Left colon (tissue), 2 donors: Measurements from ENCODE around the gene PLEKHG1. TPM values are rescaled to one million over a fixed set of nuclear protein-coding genes. Genes with fewer than 3 reads are reported as not detected.
A peak's percentile ranks its signal among the peaks of the same experiment; 100 is the strongest.

ENCODE experiments used
- ATAC-seq: fragments of 200-7000 bp; cut with Tn5 transposase; one replicate; pipeline ENCODE4 v1.9.1; 2020; ENCODE audit warnings: mild to moderate bottlenecking, moderate library complexity
- DNase-seq, 2 donors: peaks; one replicate each; pipeline ENCODE4 v3.0.0-alpha.2; 2020
- intact Hi-C, 2 donors: fragments of 100-400 bp; cut with DNase I in 1 of 2; cut with micrococcal nuclease in 1 of 2; formaldehyde crosslinking; loops; one replicate each; pipeline versions ENCODE4 v1.11.2 to v1.14.0; 2022; cut with DNase I, micrococcal nuclease
- total RNA-seq, 2 donors: library from RNA; stranded (reverse); fragmentation: NEBNext Ultra II Directional; extraction: Animal tissue kit (Norgen Biotek cat#: 25700); gene quantifications; one replicate each; pipeline ENCODE4 v1.2.1, GENCODE V29; 2021
- donor health status: DM: no; HTN: no; CAD: no.
- donor health status: DM: yes; HTN: yes; CAD: no.

Gene PLEKHG1
- total RNA-seq, 2 donors from 2014 or later = 29.3 to 30.9 TPM

DNA sequence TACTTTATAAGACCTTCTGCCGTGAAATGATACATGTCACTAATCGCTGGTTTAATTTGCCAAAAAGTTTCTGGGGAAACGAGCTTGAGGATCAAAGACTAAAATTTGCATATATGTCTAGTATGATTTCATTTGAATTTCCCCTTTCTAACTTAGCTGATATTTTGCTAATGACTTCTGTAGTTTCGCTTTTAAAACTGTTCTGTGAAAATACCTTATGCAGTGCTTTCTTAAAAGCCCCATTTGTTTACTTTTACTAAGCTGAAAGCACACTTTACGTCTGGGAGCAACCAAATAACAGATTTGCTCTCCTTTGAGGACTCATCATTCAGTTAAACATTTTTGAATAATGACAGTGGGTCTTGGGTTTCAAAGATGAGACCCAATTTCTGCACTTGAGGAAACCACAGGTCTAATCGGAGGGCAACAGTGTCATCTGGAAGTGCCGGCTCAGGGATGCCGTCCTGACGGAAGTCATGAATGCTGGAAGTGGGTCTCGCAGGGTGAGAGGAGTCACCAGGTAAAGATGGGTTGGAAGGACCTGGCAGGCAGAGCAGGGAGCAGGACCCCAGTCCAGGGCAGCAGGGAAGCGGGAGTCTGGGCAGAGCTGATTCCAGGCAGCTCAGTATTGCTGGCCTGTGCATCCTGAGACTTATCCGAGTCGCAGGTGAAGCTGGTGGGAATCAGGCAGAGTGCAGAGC, 33.2 kb downstream of the PLEKHG1 start:
- DNase-seq = no peak
- no peak for ATAC-seq
- intact Hi-C loops = no loop called here

DNA sequence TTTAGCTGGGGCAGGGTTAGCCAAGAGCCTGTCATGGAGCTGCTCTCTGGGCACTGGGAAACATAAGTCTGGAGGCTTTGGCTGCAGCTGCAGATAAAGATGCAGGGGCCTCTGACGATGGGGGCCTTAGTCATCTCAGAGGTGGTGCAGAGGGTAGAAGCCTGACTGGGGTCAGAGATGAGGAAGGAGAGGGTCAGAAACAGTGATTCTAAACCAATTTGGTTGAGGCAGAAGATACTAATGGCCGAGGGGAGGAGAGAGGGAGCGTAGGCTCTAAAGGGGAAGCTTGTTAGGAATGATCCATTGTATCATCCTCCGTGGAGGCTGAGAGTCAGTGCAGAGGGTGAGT, 33.8 kb downstream of the PLEKHG1 start:
- intact Hi-C loops = no loop called here
- DNase-seq (no peak), ATAC-seq (no peak)

DNA sequence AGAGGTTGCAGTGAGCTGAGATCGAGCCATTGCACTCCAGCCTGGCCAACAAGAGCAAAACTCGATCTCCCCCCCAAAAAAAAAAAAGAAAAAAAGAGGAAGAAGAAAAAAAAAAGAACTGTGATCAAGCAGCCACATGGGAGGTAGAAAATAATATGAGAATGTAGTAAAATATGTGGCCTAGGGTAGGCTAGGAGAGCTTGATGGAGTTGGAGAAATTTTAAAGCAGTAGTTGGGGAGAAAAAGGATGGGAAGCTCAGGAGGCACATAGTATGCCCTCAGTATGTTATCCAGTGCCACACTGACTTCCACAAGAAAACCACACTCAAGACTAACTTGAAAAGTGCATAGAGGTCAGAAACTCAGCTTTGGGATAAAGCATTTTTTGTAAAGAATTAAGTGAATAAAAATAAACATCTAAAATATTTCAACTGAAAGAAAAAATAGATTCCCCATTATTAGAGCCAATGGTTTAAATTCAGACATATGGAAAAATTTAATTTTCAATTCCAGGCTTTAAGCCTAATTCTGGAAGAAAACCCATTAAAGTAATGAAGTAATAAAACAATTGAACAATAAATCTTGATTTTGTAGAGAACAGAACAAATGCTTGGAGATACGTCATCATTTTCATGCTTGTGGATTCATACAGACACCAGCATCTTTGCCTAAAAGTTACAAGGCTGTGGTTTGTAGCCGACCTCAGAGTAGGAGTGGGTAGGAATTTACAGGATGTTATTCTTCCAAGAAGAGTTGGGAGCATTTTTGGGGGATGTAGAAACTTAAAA, 34.7 kb downstream of the PLEKHG1 start:
- DNase-seq (no peak), ATAC-seq (no peak)
- intact Hi-C loops = no loop called here

DNA sequence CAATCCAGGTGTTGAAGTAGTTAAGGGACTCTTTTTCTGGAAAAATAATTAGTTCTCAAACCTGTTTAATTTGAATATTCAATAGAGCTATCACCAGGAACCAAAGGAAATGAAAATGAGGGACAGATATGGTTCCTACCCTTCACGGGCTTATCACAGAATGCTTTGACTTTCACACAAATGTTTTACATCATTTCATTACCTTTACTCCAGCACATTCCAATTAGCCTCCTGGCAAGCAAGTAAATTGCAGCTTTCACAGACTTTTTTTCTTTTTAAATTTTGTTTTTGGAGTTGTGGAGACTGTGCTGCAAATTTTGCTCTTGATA, 35.2 kb downstream of the PLEKHG1 start:
- intact Hi-C loops = no loop called here
- DNase-seq (no peak), ATAC-seq (no peak)

GRCh38 chr6:150635906-150636514, 36.3 kb downstream of the PLEKHG1 start:
- intact Hi-C loops = no loop called here
- DNase-seq = no peak
- peak; percentile 55 for ATAC-seq

GRCh38 chr6:150636808-150637207, 37.1 kb downstream of the PLEKHG1 start:
- ATAC-seq (no peak), DNase-seq (no peak)
- intact Hi-C loops = no loop called here

DNA sequence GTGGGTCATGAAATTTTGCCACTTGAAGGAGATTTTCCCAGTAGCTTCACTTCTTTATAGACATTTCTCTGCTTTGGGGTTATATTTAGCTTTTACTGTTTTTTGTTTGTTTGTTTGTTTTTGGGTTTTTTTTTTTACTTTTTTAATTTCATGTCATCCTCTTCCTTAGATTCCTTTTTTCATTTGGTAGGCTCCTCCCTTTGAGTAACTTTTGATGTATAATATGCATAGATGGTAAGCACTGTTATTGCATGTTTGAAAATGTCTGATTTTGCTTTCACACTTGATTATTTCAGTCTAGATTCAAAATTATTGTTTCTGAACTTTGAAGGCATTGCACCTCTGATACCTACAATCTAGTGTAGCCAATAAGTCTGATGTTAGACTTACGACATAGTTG, 37.6 kb downstream of the PLEKHG1 start:
- intact Hi-C loops = no loop called here
- ATAC-seq (no peak), DNase-seq (no peak)

DNA sequence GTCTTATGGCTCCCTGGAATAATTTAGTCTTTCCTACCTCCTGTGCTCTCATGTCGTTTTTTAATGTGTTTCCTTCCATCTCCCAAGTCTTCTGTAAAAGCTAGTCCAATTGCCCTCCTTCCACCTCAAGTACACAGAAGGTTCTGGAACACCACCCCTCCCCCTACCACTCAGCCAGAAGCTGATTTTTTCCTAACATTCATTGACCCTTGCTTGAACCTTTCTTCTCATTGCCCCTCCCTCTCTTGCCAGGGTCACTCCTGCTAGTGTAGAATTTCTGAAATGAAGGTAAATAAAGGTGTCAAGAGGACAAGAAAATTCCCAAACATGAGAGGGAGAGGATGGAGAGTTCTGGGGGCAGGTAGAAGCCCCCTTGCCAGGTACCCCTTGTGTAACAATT, 38.6 kb downstream of the PLEKHG1 start:
- no peak for ATAC-seq
- intact Hi-C loops = no loop called here
- no peak for DNase-seq

- intact Hi-C loops = no loop called here
- ATAC-seq (no peak), DNase-seq (no peak)
These were observed 39.1 kb downstream of the PLEKHG1 start for GRCh38 chr6:150638765-150639164.

GRCh38 chr6:150639823-150640331, 40.2 kb downstream of the PLEKHG1 start:
- ATAC-seq (no peak), DNase-seq (no peak)
- intact Hi-C loops = no loop called here

GRCh38 chr6:150640556-150641209, 41.0 kb downstream of the PLEKHG1 start:
- ATAC-seq (peak; percentile 52), DNase-seq (no peak)
- intact Hi-C loops = no loop called here

DNA sequence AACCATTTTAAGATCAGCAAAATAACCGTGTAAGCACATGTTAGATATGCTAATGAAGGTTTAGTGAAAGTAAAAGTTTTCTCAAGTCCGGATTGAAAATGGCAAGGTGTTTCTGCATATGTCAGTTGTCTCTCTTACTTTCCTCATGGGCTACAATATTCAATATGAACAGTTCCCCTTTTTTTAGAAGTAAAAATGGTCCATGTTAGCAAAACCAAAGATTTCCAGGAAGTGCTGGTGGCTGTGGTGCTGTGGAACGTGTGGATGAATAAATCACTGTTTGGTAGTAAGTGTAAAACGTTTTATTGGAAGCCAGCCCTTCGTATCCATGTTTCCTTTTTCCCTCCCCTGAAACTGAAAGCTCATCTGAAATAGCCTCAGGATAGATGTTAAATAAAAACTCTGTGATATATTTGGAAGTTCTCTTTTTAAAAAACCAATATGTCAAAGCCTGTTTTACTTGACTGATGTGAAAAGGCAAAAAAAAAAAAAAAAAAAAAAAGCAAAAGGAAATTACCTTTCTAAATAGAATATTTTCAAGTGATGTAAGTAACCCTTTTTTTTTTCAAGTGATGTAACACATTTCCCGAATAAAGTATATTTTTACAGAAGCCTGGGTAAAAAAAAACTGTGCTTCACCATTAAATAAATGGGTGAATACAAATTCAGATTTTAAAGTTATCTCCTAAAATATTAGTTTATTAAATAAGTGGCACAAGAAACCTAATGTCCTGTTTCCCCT, 41.9 kb downstream of the PLEKHG1 start:
- intact Hi-C loops = no loop called here
- ATAC-seq = peak; percentile 91
- DNase-seq = no peak

GRCh38 chr6:150646228-150646627, 46.5 kb downstream of the PLEKHG1 start:
- ATAC-seq (no peak), DNase-seq (no peak)
- intact Hi-C loops = no loop called here

DNA sequence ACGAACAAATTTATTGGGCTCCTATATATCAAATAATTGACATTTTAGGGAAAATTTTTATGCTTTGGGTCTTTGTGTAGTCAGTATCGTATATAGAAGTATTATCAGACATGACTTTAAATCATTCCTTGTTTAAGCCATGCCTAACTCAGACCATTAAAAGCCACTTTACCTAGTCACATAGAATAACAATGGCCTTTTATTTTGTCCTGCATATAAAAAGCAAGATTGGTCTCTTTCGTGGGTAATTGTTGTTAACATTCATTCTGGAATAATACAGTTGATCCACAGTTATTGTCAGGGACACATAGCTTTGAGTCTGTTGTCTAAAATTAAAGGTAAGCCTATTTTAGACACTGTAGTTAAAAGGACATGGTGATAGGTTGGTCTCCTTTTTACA, 47.4 kb downstream of the PLEKHG1 start:
- DNase-seq (no peak), ATAC-seq (peak; percentile 4)
- intact Hi-C loops = no loop called here

Other genes starting within 250 kb of the PLEKHG1 start
- gene IYD, start 230.9 kb upstream of the PLEKHG1 start, total RNA-seq = 10 to 100 TPM; 22.6 to 27.0 TPM